IPS-18c (cell line): ENCODE measurements around the gene VSTM2L.

Experiments
- H3K4me3 ChIP-seq: 2 replicates; pipeline ENCODE4 v1.7.0; 2013; ENCODE audit warnings: low read depth, mild to moderate bottlenecking, low read length, moderate library complexity; ENCODE audit not compliant: insufficient read depth
- H3K9me3 ChIP-seq: one replicate; pipeline ENCODE4 v1.6.1; 2013; ENCODE audit warnings: mild to moderate bottlenecking, low read length, moderate library complexity; ENCODE audit not compliant: control insufficient read depth, insufficient read depth

Gene VSTM2L

DNA sequence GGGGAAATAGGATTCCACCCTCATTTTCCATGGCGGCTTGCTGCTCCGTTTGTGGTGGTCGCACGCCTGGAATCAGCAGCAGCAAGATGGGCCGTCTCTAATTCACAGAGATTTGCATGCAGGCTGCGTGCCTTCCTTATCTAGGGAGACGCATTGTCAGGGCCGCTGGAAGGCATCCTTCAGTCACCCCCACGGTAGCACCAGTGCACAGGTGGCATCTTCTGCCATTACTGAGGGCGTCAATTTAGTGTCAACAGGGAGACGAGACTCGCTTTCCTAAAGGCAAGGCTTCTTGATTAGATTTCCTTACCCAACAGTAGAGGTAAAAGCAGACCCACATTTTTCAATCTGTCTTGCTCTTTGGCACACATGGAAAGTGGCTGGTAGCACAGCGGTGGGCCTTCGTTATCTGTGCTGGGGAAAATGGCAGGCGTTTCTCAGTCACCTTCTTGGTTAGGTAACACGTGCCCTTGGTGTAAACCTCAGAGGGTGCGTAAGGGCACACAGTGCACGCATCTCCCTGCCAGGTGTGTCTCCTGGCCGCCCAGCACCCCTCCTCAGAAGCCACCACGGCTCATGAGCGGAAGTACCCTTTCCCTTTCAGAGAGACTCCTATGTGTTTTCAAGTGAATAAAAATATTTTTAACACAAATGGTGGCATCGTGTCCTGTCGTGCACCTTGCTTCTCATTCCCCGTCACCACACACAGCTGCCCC is 27.3 kb upstream of the VSTM2L start:
- Histone ChIP-seq H3K4me3 (no peak overlapping the region), H3K9me3 (no peaks in the 10 kb centered on the region)

GRCh38 chr20:37876863-37877262 is 26.1 kb upstream of the VSTM2L start:
- H3K9me3 ChIP-seq, result no peaks in the 10 kb centered on the region
- no peak overlapping the region for H3K4me3 ChIP-seq

- H3K4me3 ChIP-seq, result no peak overlapping the region
- H3K9me3 ChIP-seq, result no peaks in the 10 kb centered on the region
These were observed 24.8 kb upstream of the VSTM2L start for GRCh38 chr20:37877832-37878772.

- no peaks in the 10 kb centered on the region for H3K9me3 ChIP-seq
These were observed 23.9 kb upstream of the VSTM2L start for GRCh38 chr20:37878835-37879599.

DNA sequence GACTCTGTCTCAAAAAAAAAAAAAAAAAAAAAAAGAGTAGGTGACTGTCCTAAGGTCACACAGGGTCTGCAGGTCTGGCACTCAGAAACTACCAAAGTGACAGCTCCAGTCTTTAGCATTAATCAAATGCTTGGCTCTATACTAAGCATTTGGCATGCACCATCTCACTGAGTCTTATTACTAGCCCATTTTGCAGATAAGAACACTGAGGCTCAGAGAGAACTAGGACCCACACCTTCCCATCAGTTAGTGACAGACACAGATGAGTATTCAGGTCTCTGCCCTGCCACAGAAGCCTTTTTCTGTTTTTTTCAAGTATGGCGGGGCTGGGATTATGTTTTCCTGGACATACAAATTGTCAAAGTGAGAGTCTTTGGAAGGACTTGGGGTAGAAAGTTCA is 23.1 kb upstream of the VSTM2L start:
- Histone ChIP-seq H3K9me3 (no peaks in the 10 kb centered on the region), H3K4me3 (no peak overlapping the region)

More at GRCh38 chr20:37878835-37879599, 23.9 kb upstream of the VSTM2L start:
- no peak overlapping the region for H3K4me3 ChIP-seq

DNA sequence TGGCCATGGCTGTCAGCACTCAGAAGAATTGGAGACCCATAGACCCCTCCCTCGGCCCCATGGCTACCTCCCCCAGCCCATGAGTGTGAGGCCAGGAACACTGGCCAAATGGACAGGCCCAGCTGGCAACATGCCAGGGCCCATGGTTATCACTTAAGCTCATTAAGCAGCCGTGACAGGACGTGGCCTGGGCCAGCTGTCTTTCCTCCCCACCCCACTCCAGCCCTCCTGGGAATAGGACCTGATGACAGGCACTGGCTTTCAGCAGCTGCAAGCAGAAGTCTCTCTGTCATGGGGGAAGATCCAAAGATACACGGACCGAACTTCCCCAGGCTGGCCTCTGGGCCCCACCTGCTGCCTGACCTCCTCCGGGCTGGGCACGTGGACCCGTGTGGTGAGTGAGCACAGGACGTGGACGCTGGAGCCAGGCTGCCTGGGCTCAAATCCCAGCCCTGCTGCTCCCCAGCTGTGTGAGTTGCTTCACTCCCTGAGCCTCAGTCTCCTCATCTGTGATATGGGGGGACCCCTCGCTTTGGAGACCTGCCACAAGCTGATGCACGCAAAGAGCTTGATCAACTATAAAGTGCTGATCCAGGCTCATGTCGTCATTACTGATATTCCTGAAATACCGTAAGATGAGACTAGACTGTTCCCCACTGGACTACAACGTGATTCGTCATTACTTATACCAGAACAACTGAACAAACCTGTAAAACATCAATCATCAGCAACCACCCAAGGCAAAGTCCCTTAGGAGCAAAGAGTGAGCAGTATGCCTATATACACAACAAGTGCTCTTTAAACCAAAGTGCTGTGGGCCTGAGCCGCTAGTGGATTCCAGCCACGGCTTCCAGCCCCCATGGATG is 22.0 kb upstream of the VSTM2L start:
- no peaks in the 10 kb centered on the region for H3K9me3 ChIP-seq
- H3K4me3 ChIP-seq, result no peak overlapping the region

- Histone ChIP-seq H3K4me3 (no peak overlapping the region), H3K9me3 (no peaks in the 10 kb centered on the region)
These were observed 21.2 kb upstream of the VSTM2L start for GRCh38 chr20:37881601-37882343.

DNA sequence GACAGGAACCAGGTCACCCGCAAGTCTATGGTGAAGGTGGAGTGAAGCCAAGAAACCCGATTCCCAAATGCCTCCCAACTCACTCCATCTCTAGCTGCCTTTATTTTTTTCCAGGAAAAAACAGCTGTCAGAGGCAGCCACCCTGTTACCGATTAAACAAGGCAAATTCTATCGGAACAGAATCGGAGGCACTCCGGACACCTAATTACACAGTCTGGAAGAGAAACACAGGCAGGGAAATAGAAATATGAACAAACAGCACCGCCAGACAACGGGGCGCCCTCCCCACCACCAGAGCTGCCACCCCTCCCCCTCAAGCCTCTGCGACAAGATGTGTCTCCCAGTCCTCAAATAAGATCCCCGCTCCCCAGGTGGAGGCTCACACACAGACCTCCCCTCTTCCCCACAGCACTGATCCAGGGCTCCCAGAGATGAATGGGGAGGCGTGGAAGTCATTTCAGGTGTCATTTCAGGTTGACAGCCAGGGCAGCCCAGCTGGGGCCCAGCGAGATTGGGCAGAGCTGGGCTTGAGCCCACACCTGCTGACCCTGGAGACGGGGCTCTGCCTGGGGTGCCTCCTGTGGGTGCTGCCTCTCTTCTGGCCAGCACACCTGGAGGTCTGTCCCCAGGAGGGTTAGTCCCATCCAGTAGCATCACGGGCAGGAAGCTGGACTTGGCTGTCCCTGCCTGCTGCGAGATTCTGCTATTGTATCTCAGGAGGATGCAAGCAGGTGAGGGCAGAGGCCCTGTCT is 19.8 kb upstream of the VSTM2L start:
- no peak overlapping the region for H3K4me3 ChIP-seq
- H3K9me3 ChIP-seq, result no peaks in the 10 kb centered on the region

DNA sequence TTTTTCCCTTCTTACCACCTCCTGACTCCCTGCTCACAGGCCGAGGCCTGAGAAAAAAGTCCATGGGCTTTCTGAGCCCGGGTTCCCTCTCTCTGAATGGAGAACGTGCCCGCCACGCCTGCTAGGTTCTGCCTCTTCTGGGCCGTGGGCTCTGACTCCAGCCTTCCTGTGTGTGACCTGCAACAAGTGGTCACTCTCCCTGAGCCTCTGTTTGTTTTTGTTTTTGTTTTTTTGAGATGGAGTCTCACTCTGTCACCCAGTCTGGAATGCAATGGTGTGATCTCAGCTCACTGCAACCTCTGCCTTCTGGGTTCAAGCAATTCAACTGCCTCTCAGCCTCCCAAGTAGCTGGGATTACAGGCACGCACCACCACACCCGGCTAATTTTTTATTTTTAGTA is 17.9 kb upstream of the VSTM2L start:
- Histone ChIP-seq H3K9me3 (no peaks in the 10 kb centered on the region), H3K4me3 (no peak overlapping the region)

DNA sequence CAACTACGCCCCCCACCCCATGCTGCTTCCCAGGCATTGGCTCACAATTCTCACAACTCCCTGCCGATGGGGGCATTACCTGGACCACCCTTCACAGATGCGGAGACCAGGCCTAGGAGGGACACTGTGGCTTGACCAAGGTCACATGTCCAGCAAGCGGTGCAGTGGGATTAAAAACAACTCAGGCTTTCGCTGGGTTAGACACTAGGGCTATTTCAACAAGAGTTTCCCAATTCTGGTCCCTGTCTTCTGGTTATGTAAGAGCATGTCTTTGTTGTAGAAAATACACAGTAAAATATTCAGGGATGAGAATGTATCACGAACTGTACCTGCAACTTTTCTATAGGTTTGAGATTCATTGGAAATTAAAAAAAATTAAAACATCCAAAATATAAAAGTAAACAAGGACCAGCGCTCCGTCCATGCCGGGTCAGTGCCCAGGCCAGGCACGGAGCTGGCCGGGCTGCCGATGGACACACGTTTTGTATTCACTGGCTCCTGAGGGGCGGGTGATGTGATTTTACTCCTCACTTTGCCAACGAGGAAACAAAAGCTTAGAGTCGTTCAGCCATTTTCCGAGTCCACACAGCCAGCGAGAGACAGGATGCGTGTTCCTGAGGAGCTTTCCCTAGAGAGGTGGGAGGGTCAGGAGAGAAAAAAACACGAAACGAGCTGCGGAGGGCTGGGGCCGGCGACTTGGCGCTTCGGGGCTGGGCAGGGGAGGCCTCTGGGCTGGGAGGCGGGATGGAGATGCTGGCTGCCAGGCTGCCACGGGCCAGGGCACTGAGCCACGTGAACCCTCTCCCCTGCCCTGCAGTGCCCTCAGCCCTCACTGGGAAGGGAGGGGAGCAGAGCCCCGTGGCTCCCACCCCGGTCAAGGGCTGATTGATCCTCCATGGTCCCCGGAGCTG is 17.1 kb upstream of the VSTM2L start:
- Histone ChIP-seq H3K9me3 (no peaks in the 10 kb centered on the region), H3K4me3 (no peak overlapping the region)

- H3K9me3 ChIP-seq, result no peaks in the 10 kb centered on the region
- H3K4me3 ChIP-seq, result no peak overlapping the region
These were observed 16.1 kb upstream of the VSTM2L start for GRCh38 chr20:37886851-37887297.

GRCh38 chr20:37888641-37889040 is 14.3 kb upstream of the VSTM2L start:
- no peaks in the 10 kb centered on the region for H3K9me3 ChIP-seq
- no peak overlapping the region for H3K4me3 ChIP-seq

- Histone ChIP-seq H3K4me3 (no peak overlapping the region), H3K9me3 (no peaks in the 10 kb centered on the region)
These were observed 12.8 kb upstream of the VSTM2L start for GRCh38 chr20:37890108-37890507.

GRCh38 chr20:37890643-37891042 is 12.3 kb upstream of the VSTM2L start:
- Histone ChIP-seq H3K4me3 (no peak overlapping the region), H3K9me3 (no peaks in the 10 kb centered on the region)

GRCh38 chr20:37892001-37892400 is 10.9 kb upstream of the VSTM2L start:
- Histone ChIP-seq H3K9me3 (no peaks in the 10 kb centered on the region), H3K4me3 (no peak overlapping the region)
